A549 (cell line): ENCODE data around the gene WDR20.

Experiments used
- CEBPB ChIP-seq, 2 experiments: fragments of >200 bp in 1 of 2; sonication (Bioruptor Twin) in 1 of 2; formaldehyde crosslinking in 1 of 2; IDR thresholded peaks; 2 replicates each; pipeline ENCODE4 v1.6.1; 2012 to 2016
- CHD4 ChIP-seq: fragments of 200-600 bp; sonication (generic); IDR thresholded peaks from 2 replicates; pipeline ENCODE4 v1.6.1; 2016; ENCODE audit warnings: antibody characterized with exemption, mild to moderate bottlenecking, borderline replicate concordance
- JUN ChIP-seq, 2 experiments: fragments of >200 bp; sonication (Bioruptor Twin); formaldehyde crosslinking; IDR thresholded peaks; 2 replicates in 1 of 2; 3 replicates in 1 of 2; pipeline ENCODE4 v1.6.1; 2016 to 2017
- JUNB ChIP-seq: fragments of >200 bp; sonication (Bioruptor Twin); formaldehyde crosslinking; IDR thresholded peaks from 2 replicates; pipeline ENCODE4 v1.6.1; 2016
- NPAS2 ChIP-seq: fragments of 250-450 bp; sonication (Bioruptor Pico); IDR thresholded peaks from 2 replicates; pipeline ENCODE4 v1.8.0; 2022; ENCODE audit warnings: mild to moderate bottlenecking, moderate library complexity, borderline replicate concordance
- POLR2A ChIP-seq: IDR thresholded peaks from 2 replicates; pipeline ENCODE4 v1.6.1; 2012; ENCODE audit warnings: mild to moderate bottlenecking, low read length
- RCOR1 ChIP-seq: fragments of 150-350 bp; IDR thresholded peaks from 2 replicates; pipeline ENCODE4 v1.6.1; 2014; ENCODE audit warnings: antibody characterized with exemption, low read length, low read depth
- RFX5 ChIP-seq: fragments of 450-650 bp; IDR thresholded peaks from 2 replicates; pipeline ENCODE4 v1.7.1; 2014; ENCODE audit warnings: antibody characterized with exemption, mild to moderate bottlenecking, moderate library complexity
- TF ChIP-seq, protein P1 (sequence below): fragments of 250-450 bp; sonication (Bioruptor Pico); IDR thresholded peaks from 2 replicates; pipeline ENCODE4 v1.5.0; 2021; ENCODE audit warnings: mild to moderate bottlenecking, moderate library complexity, borderline replicate concordance
- TF ChIP-seq, protein P2 (sequence below): fragments of >200 bp; sonication (Bioruptor Twin); formaldehyde crosslinking; IDR thresholded peaks from 3 replicates; pipeline ENCODE4 v1.5.1; 2016
- TF ChIP-seq, protein P3 (sequence below): IDR thresholded peaks from 2 replicates; pipeline ENCODE4 v1.6.1; 2012
- TF ChIP-seq, protein P4 (sequence below): fragments of >200 bp; sonication (Bioruptor Twin); formaldehyde crosslinking; IDR thresholded peaks from 3 replicates; pipeline ENCODE4 v1.6.1; 2016
- TF ChIP-seq, protein P5 (sequence below): fragments of 200-600 bp; sonication (generic); IDR thresholded peaks from 2 replicates; pipeline ENCODE4 v1.6.1; 2016; ENCODE audit warnings: antibody characterized with exemption, mild to moderate bottlenecking, moderate library complexity

DNA sequence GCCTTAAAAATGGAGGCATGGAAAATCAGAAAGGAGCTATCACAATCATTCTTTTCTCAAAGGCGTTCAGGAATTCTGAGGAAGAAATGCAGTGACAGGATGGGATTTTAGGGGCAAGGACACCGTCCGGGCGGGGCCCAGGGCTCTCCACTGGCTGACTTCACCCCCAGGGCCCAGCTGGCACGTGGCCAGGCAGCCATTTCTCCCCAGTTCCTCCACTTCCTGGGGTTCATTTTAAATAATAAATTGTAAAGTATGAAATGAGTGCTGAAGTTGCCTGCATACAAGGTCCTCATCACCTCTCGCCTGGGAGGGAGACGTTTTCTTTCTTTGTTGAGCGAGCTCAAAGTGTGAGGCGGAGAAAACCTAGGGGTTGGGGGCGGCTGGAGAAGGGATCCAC is 73.8 kb downstream of the WDR20 start:
- TF ChIP-seq, protein P1, sequence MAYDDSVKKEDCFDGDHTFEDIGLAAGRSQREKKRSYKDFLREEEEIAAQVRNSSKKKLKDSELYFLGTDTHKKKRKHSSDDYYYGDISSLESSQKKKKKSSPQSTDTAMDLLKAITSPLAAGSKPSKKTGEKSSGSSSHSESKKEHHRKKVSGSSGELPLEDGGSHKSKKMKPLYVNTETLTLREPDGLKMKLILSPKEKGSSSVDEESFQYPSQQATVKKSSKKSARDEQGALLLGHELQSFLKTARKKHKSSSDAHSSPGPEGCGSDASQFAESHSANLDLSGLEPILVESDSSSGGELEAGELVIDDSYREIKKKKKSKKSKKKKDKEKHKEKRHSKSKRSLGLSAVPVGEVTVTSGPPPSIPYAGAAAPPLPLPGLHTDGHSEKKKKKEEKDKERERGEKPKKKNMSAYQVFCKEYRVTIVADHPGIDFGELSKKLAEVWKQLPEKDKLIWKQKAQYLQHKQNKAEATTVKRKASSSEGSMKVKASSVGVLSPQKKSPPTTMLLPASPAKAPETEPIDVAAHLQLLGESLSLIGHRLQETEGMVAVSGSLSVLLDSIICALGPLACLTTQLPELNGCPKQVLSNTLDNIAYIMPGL (CRISPR knock-in tag) = no peak
- TF ChIP-seq, protein P2, sequence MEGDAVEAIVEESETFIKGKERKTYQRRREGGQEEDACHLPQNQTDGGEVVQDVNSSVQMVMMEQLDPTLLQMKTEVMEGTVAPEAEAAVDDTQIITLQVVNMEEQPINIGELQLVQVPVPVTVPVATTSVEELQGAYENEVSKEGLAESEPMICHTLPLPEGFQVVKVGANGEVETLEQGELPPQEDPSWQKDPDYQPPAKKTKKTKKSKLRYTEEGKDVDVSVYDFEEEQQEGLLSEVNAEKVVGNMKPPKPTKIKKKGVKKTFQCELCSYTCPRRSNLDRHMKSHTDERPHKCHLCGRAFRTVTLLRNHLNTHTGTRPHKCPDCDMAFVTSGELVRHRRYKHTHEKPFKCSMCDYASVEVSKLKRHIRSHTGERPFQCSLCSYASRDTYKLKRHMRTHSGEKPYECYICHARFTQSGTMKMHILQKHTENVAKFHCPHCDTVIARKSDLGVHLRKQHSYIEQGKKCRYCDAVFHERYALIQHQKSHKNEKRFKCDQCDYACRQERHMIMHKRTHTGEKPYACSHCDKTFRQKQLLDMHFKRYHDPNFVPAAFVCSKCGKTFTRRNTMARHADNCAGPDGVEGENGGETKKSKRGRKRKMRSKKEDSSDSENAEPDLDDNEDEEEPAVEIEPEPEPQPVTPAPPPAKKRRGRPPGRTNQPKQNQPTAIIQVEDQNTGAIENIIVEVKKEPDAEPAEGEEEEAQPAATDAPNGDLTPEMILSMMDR = no peak
- no peak for TF ChIP-seq RFX5
- no peak for TF ChIP-seq POLR2A
- TF ChIP-seq, protein P3, sequence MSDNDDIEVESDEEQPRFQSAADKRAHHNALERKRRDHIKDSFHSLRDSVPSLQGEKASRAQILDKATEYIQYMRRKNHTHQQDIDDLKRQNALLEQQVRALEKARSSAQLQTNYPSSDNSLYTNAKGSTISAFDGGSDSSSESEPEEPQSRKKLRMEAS = no peak
- no peak for TF ChIP-seq CEBPB (IDR thresholded peaks at IDR 0.05)
- no peak for TF ChIP-seq CHD4
- TF ChIP-seq, protein P4, sequence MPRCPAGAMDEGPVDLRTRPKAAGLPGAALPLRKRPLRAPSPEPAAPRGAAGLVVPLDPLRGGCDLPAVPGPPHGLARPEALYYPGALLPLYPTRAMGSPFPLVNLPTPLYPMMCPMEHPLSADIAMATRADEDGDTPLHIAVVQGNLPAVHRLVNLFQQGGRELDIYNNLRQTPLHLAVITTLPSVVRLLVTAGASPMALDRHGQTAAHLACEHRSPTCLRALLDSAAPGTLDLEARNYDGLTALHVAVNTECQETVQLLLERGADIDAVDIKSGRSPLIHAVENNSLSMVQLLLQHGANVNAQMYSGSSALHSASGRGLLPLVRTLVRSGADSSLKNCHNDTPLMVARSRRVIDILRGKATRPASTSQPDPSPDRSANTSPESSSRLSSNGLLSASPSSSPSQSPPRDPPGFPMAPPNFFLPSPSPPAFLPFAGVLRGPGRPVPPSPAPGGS = no peak
- TF ChIP-seq, protein P5, sequence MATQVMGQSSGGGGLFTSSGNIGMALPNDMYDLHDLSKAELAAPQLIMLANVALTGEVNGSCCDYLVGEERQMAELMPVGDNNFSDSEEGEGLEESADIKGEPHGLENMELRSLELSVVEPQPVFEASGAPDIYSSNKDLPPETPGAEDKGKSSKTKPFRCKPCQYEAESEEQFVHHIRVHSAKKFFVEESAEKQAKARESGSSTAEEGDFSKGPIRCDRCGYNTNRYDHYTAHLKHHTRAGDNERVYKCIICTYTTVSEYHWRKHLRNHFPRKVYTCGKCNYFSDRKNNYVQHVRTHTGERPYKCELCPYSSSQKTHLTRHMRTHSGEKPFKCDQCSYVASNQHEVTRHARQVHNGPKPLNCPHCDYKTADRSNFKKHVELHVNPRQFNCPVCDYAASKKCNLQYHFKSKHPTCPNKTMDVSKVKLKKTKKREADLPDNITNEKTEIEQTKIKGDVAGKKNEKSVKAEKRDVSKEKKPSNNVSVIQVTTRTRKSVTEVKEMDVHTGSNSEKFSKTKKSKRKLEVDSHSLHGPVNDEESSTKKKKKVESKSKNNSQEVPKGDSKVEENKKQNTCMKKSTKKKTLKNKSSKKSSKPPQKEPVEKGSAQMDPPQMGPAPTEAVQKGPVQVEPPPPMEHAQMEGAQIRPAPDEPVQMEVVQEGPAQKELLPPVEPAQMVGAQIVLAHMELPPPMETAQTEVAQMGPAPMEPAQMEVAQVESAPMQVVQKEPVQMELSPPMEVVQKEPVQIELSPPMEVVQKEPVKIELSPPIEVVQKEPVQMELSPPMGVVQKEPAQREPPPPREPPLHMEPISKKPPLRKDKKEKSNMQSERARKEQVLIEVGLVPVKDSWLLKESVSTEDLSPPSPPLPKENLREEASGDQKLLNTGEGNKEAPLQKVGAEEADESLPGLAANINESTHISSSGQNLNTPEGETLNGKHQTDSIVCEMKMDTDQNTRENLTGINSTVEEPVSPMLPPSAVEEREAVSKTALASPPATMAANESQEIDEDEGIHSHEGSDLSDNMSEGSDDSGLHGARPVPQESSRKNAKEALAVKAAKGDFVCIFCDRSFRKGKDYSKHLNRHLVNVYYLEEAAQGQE = no peak
- no peak for TF ChIP-seq JUN (IDR thresholded peaks at IDR 0.05)
- no peak for TF ChIP-seq NPAS2 (CRISPR knock-in tag)
- no peak for TF ChIP-seq RCOR1
- TF ChIP-seq JUNB = no peak
